AG04449 (cell line): ENCODE measurements around the gene CLCN1.

Experiments
- CTCF ChIA-PET: fragments of 350-600 bp; formaldehyde crosslinking; extraction: SDS; loops from one replicate; lab custom pipeline; 2021; ENCODE audit warnings: antibody characterized with exemption; lab: Yijun Ruan, JAX
- POLR2A ChIA-PET: fragments of 400-600, 350-600 bp; formaldehyde crosslinking; extraction: SDS; loops from one replicate; lab custom pipeline; 2020; ENCODE audit warnings: antibody characterized with exemption, inconsistent platforms; lab: Yijun Ruan, JAX
- DNase-seq: peaks from one replicate; pipeline ENCODE4 v3.0.0-alpha.2; 2010; ENCODE audit warnings: low read depth, low spot score
- H3K4me3 ChIP-seq: 2 replicates; pipeline ENCODE4 v1.5.1; 2011; ENCODE audit warnings: low read depth, mild to moderate bottlenecking, control low read depth, low read length
- CTCF ChIP-seq: IDR thresholded peaks from one replicate; pipeline ENCODE4 v1.5.1; 2011; ENCODE audit warnings: mild to moderate bottlenecking, moderate library complexity, low read length, control low read depth, inconsistent platforms; ENCODE audit not compliant: insufficient read depth; ENCODE audit errors: missing control alignments

Gene CLCN1

GRCh38 chr7:143299840-143300239 lies 16.1 kb upstream of the CLCN1 start:
- TF ChIP-seq CTCF = peak; percentile 37
- no peak for DNase-seq
- H3K4me3 ChIP-seq = no peak overlapping the region
- CTCF ChIA-PET = interaction anchor here (0.7 to 3.9 kb wide), 9 partner anchors 8 to 81 kb away, joined by 3 to 18 read pairs (median 4); partner anchors contain the start of gene GSTK1
- POLR2A ChIA-PET = interaction anchor here (1.2 kb wide), 1 partner anchor 37 kb away, joined by 3 read pairs; the partner anchor contains the start of gene GSTK1

GRCh38 chr7:143300959-143301935 lies 14.7 kb upstream of the CLCN1 start:
- CTCF ChIA-PET = interaction anchor here (0.8 to 3.9 kb wide), 7 partner anchors 9 to 157 kb away, joined by 3 to 18 read pairs (median 4); partner anchors contain the start of gene CASP2

DNA sequence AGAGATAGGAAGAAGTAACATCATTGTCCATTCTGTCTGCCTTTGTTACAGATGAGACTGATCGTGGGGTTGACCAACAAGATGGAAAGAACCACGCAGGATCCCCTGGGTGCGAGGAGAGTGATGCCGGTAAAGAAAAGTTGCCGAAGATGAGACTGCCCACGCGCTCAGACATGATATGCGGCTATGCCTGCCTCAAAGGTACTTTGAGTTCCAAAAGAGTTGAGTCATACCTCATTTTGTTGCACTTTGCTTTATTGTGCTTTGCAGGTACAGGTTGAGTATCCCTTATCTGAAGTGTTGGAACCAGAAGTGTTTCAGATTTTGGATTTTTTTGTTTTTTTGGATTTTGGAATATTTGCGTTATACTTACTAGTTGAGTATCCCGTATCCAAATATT lies 12.2 kb upstream of the CLCN1 start:
- POLR2A ChIA-PET = no interaction called here
- no peak for TF ChIP-seq CTCF
- DNase-seq = no peak
- CTCF ChIA-PET = interaction anchor here (2.7 kb wide), 1 partner anchor 63 kb away, joined by 9 read pairs; no protein-coding TSS in a partner anchor
- no peak overlapping the region for H3K4me3 ChIP-seq

More at GRCh38 chr7:143300959-143301935, 14.7 kb upstream of the CLCN1 start:
- DNase-seq = no peak
- no peak for TF ChIP-seq CTCF
- H3K4me3 ChIP-seq = no peak overlapping the region
- POLR2A ChIA-PET = no interaction called here

DNA sequence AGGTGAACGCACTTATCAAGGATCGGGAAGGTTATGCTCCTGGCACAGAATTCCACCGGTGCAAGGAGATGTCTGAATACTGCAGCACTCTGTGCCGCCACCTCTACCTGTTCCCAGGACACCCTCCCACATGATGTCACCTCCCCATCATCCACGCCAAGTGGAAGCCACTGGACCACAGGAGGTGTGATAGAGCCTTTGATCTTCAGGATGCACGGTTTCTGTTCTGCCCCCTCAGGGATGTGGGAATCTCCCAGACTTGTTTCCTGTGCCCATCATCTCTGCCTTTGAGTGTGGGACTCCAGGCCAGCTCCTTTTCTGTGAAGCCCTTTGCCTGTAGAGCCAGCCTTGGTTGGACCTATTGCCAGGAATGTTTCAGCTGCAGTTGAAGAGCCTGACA lies 11.0 kb upstream of the CLCN1 start:
- H3K4me3 ChIP-seq = no peak overlapping the region
- DNase-seq = no peak
- POLR2A ChIA-PET = no interaction called here
- CTCF ChIA-PET = interaction anchor here (1.0 to 2.7 kb wide), 10 partner anchors 9 to 112 kb away, joined by 3 to 18 read pairs (median 4); partner anchors contain the start of genes CASP2 and CLCN1
- TF ChIP-seq CTCF = no peak

GRCh38 chr7:143305423-143306070 lies 10.4 kb upstream of the CLCN1 start:
- ChIA-PET POLR2A (no interaction called here), CTCF (interaction anchor here (0.8 to 2.7 kb wide), 15 partner anchors 10 to 112 kb away, joined by 3 to 18 read pairs (median 4); partner anchors contain the start of genes CASP2 and CLCN1)
- TF ChIP-seq CTCF = peak; percentile 73
- no peak overlapping the region for H3K4me3 ChIP-seq
- DNase-seq = no peak
